SK-N-SH (cell line): Measurements from ENCODE around the gene FOXE3.

ENCODE experiments used
- CTCF ChIP-seq: fragments of 200-600 bp; sonication (generic); IDR thresholded peaks from 2 replicates; pipeline ENCODE4 v1.6.1; 2017; ENCODE audit warnings: antibody characterized with exemption, mild to moderate bottlenecking, moderate library complexity
- EZH2phosphoT487 ChIP-seq: fragments of 200-600 bp; sonication (generic); IDR thresholded peaks from 2 replicates; pipeline ENCODE4 v1.6.1; 2017; ENCODE audit warnings: low read depth, mixed run types, mild to moderate bottlenecking, antibody characterized with exemption, moderate library complexity, borderline replicate concordance
- GABPA ChIP-seq: IDR thresholded peaks from 2 replicates; pipeline ENCODE4 v1.4.0; 2012; ENCODE audit warnings: low read depth, mild to moderate bottlenecking
- MXI1 ChIP-seq: IDR thresholded peaks from 2 replicates; pipeline ENCODE4 v1.6.1; 2012; ENCODE audit warnings: mild to moderate bottlenecking, low read depth, low read length, improper control_type of control experiment
- PBX3 ChIP-seq: IDR thresholded peaks from 2 replicates; pipeline ENCODE4; 2012
- POLR2AphosphoS5 ChIP-seq: IDR thresholded peaks from 2 replicates; pipeline ENCODE4 v1.6.1; 2012; ENCODE audit warnings: low read depth, low read length
- SMC3 ChIP-seq: IDR thresholded peaks from 2 replicates; pipeline ENCODE4 v1.6.1; 2012; ENCODE audit warnings: low read depth, low read length, improper control_type of control experiment

GRCh38 chr1:47460456-47460855, 44.4 kb downstream of the FOXE3 start:
- no peak for TF ChIP-seq CTCF
- TF ChIP-seq POLR2AphosphoS5 = no peak
- no peak for TF ChIP-seq GABPA
- TF ChIP-seq SMC3 = no peak
- TF ChIP-seq MXI1 = no peak
- no peak for TF ChIP-seq PBX3
- TF ChIP-seq EZH2phosphoT487 = no peak
